Measurements from ENCODE around the gene SOCS4. TPM values are rescaled to one million over a fixed set of nuclear protein-coding genes. Genes with fewer than 3 reads are reported as not detected.

Gene SOCS4
- total RNA-seq, 1 experiment from 2014 or later: 31.5 TPM

DNA sequence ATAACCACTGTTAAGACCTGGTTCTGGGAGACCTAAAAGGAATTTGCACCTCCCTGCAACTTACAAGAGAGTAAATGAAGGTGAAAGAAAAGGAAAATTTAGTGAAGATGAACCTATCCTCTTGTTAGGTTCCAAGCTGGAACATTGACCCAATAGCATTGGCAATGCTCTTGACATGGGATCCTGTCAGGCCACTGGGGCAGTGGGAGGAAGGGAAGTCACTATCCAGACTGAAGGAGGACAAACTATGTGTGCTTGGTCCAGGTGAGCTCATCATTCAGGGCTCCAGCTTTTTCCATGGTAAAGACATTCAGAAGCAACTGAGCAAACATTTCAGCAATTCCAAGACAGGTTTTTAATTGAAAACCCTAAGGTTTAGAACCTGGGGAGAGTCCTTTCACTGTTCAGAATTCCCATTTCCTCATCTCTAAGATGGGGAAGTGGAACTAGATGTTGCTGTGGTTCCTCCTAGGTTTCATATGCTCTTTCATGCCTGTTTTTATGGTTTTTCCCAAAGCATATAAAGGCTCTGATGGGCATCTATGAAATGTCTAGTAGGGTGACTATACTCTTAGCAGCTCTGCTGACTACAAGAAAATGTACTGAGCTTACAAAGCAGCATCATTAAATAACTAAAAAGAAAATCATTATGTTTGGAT lies 57.5 kb downstream of the SOCS4 start:
- TF ChIP-seq, protein P1, sequence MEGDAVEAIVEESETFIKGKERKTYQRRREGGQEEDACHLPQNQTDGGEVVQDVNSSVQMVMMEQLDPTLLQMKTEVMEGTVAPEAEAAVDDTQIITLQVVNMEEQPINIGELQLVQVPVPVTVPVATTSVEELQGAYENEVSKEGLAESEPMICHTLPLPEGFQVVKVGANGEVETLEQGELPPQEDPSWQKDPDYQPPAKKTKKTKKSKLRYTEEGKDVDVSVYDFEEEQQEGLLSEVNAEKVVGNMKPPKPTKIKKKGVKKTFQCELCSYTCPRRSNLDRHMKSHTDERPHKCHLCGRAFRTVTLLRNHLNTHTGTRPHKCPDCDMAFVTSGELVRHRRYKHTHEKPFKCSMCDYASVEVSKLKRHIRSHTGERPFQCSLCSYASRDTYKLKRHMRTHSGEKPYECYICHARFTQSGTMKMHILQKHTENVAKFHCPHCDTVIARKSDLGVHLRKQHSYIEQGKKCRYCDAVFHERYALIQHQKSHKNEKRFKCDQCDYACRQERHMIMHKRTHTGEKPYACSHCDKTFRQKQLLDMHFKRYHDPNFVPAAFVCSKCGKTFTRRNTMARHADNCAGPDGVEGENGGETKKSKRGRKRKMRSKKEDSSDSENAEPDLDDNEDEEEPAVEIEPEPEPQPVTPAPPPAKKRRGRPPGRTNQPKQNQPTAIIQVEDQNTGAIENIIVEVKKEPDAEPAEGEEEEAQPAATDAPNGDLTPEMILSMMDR (IDR thresholded peaks at IDR 0.05; ENCODE audit: unreplicated experiment): no peak
- Mint-ChIP-seq H3K4me1 (ENCODE audit: low read depth, unreplicated experiment) (peaks cover 8% of the 10 kb centered on the region), H3K9me3 (ENCODE audit: low read depth, unreplicated experiment) (no peaks in the 10 kb centered on the region), H3K4me3 (ENCODE audit: low read depth, unreplicated experiment) (no peak overlapping the region), H3K27me3 (ENCODE audit: unreplicated experiment) (no peaks in the 10 kb centered on the region), H3K27ac (ENCODE audit: unreplicated experiment) (peak overlapping the region; percentile 54), H3K36me3 (ENCODE audit: insufficient read depth, unreplicated experiment) (peaks cover 6% of the 10 kb centered on the region)
- intact Hi-C loops (cut with micrococcal nuclease; ENCODE audit: unreplicated experiment): loop anchor here (1.0 to 5.0 kb wide), 2 partner anchors 7 to 32 kb away; partner anchors contain the start of gene MAPK1IP1L
- CTCF ChIA-PET: interaction anchor here (0.7 kb wide), 1 partner anchor 33 kb away, joined by 3 read pairs; the partner anchor contains the start of gene MAPK1IP1L
- BruUV-seq (replicated peaks): no TSS peak
- DNase-seq: no peak

DNA sequence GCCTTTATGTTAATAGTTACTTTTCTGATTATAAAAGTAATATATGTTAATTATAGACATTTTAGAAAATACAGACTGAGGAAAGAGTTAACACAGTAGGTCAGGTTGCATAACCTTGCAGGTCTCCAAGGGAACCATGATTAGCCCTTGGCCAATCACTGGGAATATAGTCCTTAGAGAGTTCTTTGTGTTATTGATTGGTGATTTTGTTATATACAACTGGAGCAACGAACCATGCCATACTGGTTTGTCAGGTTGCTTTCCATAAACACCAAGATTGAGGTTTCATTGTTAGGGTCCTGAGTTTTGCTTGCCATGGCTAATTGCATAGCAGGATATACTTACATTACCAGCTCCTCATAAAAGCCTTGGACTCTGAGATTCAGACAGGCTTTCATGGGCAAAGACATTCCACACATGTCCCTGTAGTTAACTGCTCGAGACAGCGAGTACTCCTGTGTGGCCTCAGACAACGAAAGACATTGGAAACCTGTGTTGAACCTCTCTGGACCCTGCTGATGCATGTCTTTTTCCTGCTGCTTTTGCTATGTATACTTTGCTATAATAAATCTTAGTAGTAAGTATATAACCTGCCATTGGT lies 58.1 kb downstream of the SOCS4 start:
- peak; percentile 54 for DNase-seq
- Mint-ChIP-seq H3K4me1 (ENCODE audit: low read depth, unreplicated experiment) (peaks cover 12% of the 10 kb centered on the region), H3K4me3 (ENCODE audit: low read depth, unreplicated experiment) (no peak overlapping the region), H3K27ac (ENCODE audit: unreplicated experiment) (peak overlapping the region; percentile 42), H3K27me3 (ENCODE audit: unreplicated experiment) (no peaks in the 10 kb centered on the region), H3K36me3 (ENCODE audit: insufficient read depth, unreplicated experiment) (peaks cover 6% of the 10 kb centered on the region), H3K9me3 (ENCODE audit: low read depth, unreplicated experiment) (no peaks in the 10 kb centered on the region)
- intact Hi-C loops (cut with micrococcal nuclease; ENCODE audit: unreplicated experiment): loop anchor here (1.0 to 5.0 kb wide), 2 partner anchors 8 to 33 kb away; partner anchors contain the start of gene MAPK1IP1L
- no TSS peak for BruUV-seq (replicated peaks)
- TF ChIP-seq, protein P1 (IDR thresholded peaks at IDR 0.05; ENCODE audit: unreplicated experiment): no peak
- CTCF ChIA-PET: interaction anchor here (0.7 kb wide), 1 partner anchor 34 kb away, joined by 3 read pairs; the partner anchor contains the start of gene MAPK1IP1L

DNA sequence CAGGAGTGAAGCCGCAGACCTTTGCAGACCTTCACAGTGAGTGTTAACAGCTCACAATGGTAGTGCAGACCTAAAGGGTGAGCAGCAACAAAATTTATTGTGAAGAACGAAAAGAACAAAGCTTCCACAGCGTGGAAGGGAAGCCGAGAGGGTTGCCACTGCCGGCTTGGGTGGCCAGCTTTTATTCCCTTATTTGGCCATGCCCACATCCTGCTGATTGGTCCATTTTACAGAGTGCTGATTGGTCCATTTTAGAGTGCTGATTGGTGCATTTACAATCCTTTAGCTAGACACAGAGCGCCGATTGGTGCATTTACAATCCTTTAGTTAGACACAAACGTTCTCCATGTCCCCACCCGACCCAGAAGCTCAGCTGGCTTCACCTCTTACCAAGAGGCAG lies 59.9 kb downstream of the SOCS4 start:
- intact Hi-C loops (cut with micrococcal nuclease; ENCODE audit: unreplicated experiment): loop anchor here (5.0 kb wide), 1 partner anchor 35 kb away; the partner anchor contains the start of gene MAPK1IP1L
- Mint-ChIP-seq H3K36me3 (ENCODE audit: insufficient read depth, unreplicated experiment) (peaks cover 6% of the 10 kb centered on the region), H3K4me1 (ENCODE audit: low read depth, unreplicated experiment) (peaks cover 20% of the 10 kb centered on the region), H3K27ac (ENCODE audit: unreplicated experiment) (no peak overlapping the region), H3K9me3 (ENCODE audit: low read depth, unreplicated experiment) (no peaks in the 10 kb centered on the region), H3K4me3 (ENCODE audit: low read depth, unreplicated experiment) (no peak overlapping the region), H3K27me3 (ENCODE audit: unreplicated experiment) (no peaks in the 10 kb centered on the region)
- CTCF ChIA-PET: interaction anchor here (1.0 kb wide), 1 partner anchor 9 kb away, joined by 6 read pairs; no protein-coding TSS in a partner anchor
- TF ChIP-seq, protein P1 (IDR thresholded peaks at IDR 0.05; ENCODE audit: unreplicated experiment): no peak
- no peak for DNase-seq
- BruUV-seq (replicated peaks): no TSS peak

DNA sequence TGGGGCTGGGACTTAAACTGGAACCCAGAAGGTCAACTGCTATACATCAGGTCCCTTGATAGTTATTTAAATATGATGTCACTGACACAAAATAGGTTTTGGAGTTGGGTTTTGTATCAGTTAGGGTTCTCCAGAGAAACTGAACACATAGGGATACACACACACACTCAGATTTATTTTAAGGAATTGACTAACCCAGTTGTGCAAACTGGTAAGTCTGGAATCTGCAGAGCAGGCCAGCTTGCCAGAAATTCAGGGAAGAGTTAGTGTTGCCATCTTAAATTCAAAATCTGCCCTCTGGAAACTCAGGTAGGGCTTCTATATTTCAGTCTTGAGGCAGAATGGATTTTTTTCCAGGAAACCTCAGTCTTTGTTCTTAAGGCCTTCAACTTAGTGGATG lies 61.3 kb downstream of the SOCS4 start:
- no peak for DNase-seq
- peaks cover 11% of the 10 kb centered on the region for H3K36me3 Mint-ChIP-seq (ENCODE audit: insufficient read depth, unreplicated experiment)
- CTCF ChIA-PET: interaction anchor here (1.3 kb wide), 1 partner anchor 49 kb away, joined by 5 read pairs; no protein-coding TSS in a partner anchor
- no peaks in the 10 kb centered on the region for H3K9me3 Mint-ChIP-seq (ENCODE audit: low read depth, unreplicated experiment)
- intact Hi-C loops (cut with micrococcal nuclease; ENCODE audit: unreplicated experiment): loop anchor here (5.0 kb wide), 1 partner anchor 36 kb away; the partner anchor contains the start of gene MAPK1IP1L
- H3K4me1 Mint-ChIP-seq (ENCODE audit: low read depth, unreplicated experiment): peaks cover 27% of the 10 kb centered on the region
- no peaks in the 10 kb centered on the region for H3K27me3 Mint-ChIP-seq (ENCODE audit: unreplicated experiment)
- BruUV-seq (replicated peaks): no TSS peak
- TF ChIP-seq, protein P1 (IDR thresholded peaks at IDR 0.05; ENCODE audit: unreplicated experiment): no peak
- no peak overlapping the region for H3K4me3 Mint-ChIP-seq (ENCODE audit: low read depth, unreplicated experiment)
- no peak overlapping the region for H3K27ac Mint-ChIP-seq (ENCODE audit: unreplicated experiment)
